Panc1 (cell line): ENCODE data around the gene CCDC187. TPM values are rescaled to one million over a fixed set of nuclear protein-coding genes. Genes with fewer than 3 reads are reported as not detected.

Experiments used
- ATAC-seq: fragments of 200-7000 bp; cut with Tn5 transposase; 2 replicates; pipeline ENCODE4 v1.9.1; 2020; ENCODE audit warnings: mild to moderate bottlenecking, moderate library complexity
- BruUV-seq: library from RNA; stranded (reverse); fragments of 400-500 nt; replicated peaks from 2 replicates; lab custom pipeline; 2021; lab: Mats Ljungman, UMichigan
- CTCF ChIA-PET: fragments of 300-600 bp; sonication (Branson Sonifier 250); formaldehyde crosslinking; loops from one replicate; lab custom pipeline; 2022; ENCODE audit warnings: antibody characterized with exemption; lab: Charles Lee
- POLR2A ChIA-PET: fragments of 300-600 bp; sonication (Branson Sonifier 250); formaldehyde crosslinking; loops from one replicate; lab custom pipeline; 2022; ENCODE audit warnings: antibody characterized with exemption; lab: Charles Lee
- DNase-seq: peaks from one replicate; pipeline ENCODE4 v3.0.0-alpha.2; 2010; ENCODE audit warnings: low read depth, low spot score
- H3K27ac ChIP-seq: 2 replicates; pipeline ENCODE4 v1.5.1; 2011; ENCODE audit warnings: mild to moderate bottlenecking, low read length, inconsistent platforms
- H3K27me3 ChIP-seq: fragments of 200-500 bp; sonication (Bioruptor generic); 2 replicates; pipeline ENCODE4 v1.6.0; 2014; ENCODE audit warnings: low read length, inconsistent platforms; ENCODE audit not compliant: control insufficient read depth, insufficient read depth
- H3K36me3 ChIP-seq: fragments of 200-500 bp; sonication (Bioruptor generic); 2 replicates; pipeline ENCODE4 v1.5.1; 2014; ENCODE audit warnings: inconsistent platforms, mild to moderate bottlenecking, low read length, moderate library complexity; ENCODE audit not compliant: control insufficient read depth, insufficient read depth
- H3K4me1 ChIP-seq: 2 replicates; pipeline ENCODE4 v1.5.1; 2011; ENCODE audit warnings: inconsistent platforms, mild to moderate bottlenecking, low read length, moderate library complexity; ENCODE audit not compliant: control insufficient read depth, insufficient read depth
- H3K4me3 ChIP-seq, 2 experiments: 2 replicates each; pipeline ENCODE4 v1.5.1; 2011 to 2012; ENCODE audit warnings: low read depth in 2 of 2, low read length in 2 of 2, mild to moderate bottlenecking in 2 of 2, inconsistent platforms in 1 of 2, moderate library complexity in 1 of 2
- H3K9me3 ChIP-seq: fragments of 200-500 bp; sonication (Bioruptor generic); 2 replicates; pipeline ENCODE4 v1.5.1; 2014; ENCODE audit warnings: low read depth, mild to moderate bottlenecking, inconsistent platforms, low read length, moderate library complexity; ENCODE audit not compliant: control insufficient read depth, insufficient read depth
- CTCF ChIP-seq: fragments of 450-650 bp; IDR thresholded peaks from 2 replicates; pipeline ENCODE4 v1.5.1; 2017; ENCODE audit warnings: mild to moderate bottlenecking
- POLR2AphosphoS5 ChIP-seq: IDR thresholded peaks from 2 replicates; pipeline ENCODE4 v1.6.1; 2012; ENCODE audit warnings: mild to moderate bottlenecking, low read depth, low read length, moderate library complexity
- SIN3A ChIP-seq: IDR thresholded peaks from 2 replicates; pipeline ENCODE4 v1.6.1; 2012; ENCODE audit warnings: low read depth, mild to moderate bottlenecking, low read length, moderate library complexity, borderline replicate concordance; ENCODE audit not compliant: insufficient read depth
- TCF7L2 ChIP-seq: IDR thresholded peaks from 2 replicates; pipeline ENCODE4 v1.6.1; 2011; ENCODE audit warnings: mild to moderate bottlenecking, low read depth, low read length, inconsistent platforms
- in situ Hi-C: cut with HindIII; loops from 2 replicates; pipeline ENCODE4 v1.10.0; 2016; ENCODE audit warnings: low sequenced_read_pairs, low pct_unique_long_range_greater_than_20kb
- intact Hi-C: fragments of 100-400 bp; cut with micrococcal nuclease; formaldehyde crosslinking; loops from one replicate; pipeline ENCODE4 v1.10.0; 2022; ENCODE audit not compliant: unreplicated experiment
- total RNA-seq: library from RNA; stranded (reverse); gene quantifications from one replicate; pipeline ENCODE4 v1.2.1, GENCODE V29; 2021; ENCODE audit not compliant: unreplicated experiment
- TF ChIP-seq, protein P1 (sequence below), 2 experiments: IDR thresholded peaks; 2 replicates each; pipeline ENCODE4 v1.6.1; 2011 to 2012; ENCODE audit warnings: low read depth in 2 of 2, control low read depth in 1 of 2, low read length in 1 of 2, mild to moderate bottlenecking in 1 of 2, moderate library complexity in 1 of 2; ENCODE audit not compliant: insufficient read depth in 1 of 2

CCDC187 gene
- total RNA-seq, 1 experiment from 2014 or later, result not detected

DNA sequence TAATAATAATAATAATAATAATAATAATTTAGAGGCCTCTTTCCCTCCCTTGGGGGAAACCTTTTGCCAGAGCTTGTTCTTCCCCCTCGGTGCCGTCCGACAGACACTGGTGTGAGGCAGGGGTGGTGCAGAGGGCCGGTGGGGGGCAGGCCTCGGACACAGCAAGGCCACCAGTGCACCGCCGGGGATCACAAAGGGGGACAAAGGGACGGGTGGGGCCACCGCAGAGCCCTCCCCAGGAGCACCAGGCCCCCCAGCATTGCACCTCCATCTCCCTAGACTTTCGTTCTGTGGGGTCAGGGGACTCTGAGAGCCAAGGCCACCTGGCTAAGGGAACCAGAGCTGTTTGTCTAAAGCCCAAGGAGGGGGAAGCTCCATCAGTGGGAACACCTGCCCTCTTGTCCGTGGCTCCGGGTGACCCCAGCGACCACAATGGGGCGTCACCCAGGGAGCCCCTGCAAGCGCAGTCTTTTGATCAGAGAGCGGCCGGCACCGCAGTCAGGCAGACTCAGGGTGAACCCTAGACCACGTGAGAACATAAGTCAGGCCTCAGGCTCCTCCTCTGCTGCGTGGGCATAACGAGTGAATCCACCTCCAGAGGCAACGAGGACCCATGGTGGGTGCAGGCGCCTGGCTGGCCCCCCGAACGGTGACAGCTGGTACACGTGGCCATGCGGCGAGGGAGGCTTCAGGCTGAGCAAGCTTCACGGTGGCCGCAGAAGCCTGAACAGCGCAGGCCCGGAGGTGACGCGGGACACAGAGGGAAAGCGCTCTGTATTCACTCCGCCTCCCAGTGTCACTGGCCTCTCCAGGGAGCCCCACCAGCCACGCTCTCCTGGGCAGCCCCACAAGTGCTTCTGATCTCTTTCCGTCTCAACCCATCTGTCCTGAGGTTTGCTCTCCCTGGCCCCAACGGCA lies 46.3 kb downstream of the CCDC187 start:
- CTCF ChIA-PET, result no interaction called here
- Histone ChIP-seq H3K4me1 (no peaks in the 10 kb centered on the region), H3K9me3 (no peaks in the 10 kb centered on the region), H3K36me3 (no peaks in the 10 kb centered on the region), H3K4me3 (no peak overlapping the region), H3K27ac (no peak overlapping the region), H3K27me3 (no peaks in the 10 kb centered on the region)
- POLR2A ChIA-PET, result no interaction called here
- in situ Hi-C loops, result no loop called here
- ATAC-seq (no peak), DNase-seq (no peak)
- no TSS peak for BruUV-seq
- intact Hi-C loops, result no loop called here
- TF ChIP-seq SIN3A (no peak), TCF7L2 (no peak), POLR2AphosphoS5 (no peak), CTCF (no peak)
- TF ChIP-seq, protein P1, sequence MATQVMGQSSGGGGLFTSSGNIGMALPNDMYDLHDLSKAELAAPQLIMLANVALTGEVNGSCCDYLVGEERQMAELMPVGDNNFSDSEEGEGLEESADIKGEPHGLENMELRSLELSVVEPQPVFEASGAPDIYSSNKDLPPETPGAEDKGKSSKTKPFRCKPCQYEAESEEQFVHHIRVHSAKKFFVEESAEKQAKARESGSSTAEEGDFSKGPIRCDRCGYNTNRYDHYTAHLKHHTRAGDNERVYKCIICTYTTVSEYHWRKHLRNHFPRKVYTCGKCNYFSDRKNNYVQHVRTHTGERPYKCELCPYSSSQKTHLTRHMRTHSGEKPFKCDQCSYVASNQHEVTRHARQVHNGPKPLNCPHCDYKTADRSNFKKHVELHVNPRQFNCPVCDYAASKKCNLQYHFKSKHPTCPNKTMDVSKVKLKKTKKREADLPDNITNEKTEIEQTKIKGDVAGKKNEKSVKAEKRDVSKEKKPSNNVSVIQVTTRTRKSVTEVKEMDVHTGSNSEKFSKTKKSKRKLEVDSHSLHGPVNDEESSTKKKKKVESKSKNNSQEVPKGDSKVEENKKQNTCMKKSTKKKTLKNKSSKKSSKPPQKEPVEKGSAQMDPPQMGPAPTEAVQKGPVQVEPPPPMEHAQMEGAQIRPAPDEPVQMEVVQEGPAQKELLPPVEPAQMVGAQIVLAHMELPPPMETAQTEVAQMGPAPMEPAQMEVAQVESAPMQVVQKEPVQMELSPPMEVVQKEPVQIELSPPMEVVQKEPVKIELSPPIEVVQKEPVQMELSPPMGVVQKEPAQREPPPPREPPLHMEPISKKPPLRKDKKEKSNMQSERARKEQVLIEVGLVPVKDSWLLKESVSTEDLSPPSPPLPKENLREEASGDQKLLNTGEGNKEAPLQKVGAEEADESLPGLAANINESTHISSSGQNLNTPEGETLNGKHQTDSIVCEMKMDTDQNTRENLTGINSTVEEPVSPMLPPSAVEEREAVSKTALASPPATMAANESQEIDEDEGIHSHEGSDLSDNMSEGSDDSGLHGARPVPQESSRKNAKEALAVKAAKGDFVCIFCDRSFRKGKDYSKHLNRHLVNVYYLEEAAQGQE (IDR thresholded peaks at IDR 0.05; ENCODE audit: insufficient read depth in 1 of 2, low read depth in 2 of 2, low read length in 1 of 2), result no peak

DNA sequence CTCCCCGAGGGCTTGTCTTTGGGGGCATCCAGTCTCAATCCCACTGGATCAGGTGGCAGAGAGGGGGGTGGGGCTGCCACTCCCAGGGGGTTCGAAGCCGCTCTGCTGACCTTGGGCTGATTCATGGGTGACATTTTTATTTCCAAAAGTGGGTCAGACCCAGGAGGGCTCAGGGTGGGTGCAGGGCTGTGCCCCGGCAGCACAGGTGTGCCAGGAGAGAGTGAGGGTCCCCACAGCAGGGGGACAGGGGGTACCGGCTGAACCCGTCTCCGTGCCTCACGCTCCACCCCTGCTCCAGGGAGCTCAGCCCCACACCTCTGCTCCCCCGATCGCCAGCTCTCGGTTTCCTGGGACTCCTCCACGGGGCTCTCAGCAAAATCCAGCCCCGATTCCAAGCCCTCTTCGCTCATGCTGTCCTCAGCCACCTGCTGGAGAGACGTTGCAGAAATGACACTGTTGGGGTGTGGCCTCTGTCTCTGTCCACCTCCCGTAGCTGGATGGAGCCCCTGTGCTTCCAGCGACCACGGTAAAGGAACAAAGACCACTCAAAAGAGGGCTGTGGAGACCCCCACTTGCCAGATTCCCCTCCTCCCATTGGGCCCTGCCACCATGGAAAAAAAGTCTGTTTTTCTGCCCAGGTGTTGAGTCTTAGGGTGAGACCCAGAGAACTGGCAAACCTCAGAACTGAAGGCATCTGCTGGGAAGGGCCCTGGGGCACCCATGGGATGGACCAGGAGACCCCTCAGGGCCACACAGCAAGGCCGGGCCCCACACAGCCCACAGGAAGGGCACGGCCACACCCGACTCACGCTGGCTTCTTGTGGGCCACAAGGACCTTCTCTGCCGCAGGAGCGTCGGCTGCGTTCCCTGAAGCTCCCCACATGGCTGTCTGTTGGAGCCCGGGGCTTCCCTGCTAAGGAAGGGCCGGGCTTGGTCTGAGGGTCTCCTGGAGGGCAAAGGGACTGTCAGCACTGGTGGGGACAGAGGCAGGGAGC lies 47.7 kb downstream of the CCDC187 start:
- no TSS peak for BruUV-seq
- TF ChIP-seq TCF7L2, result no peak
- TF ChIP-seq CTCF, result no peak; the same call in 1 of the 2 replicates
- no peak for TF ChIP-seq POLR2AphosphoS5
- TF ChIP-seq, protein P1 (IDR thresholded peaks at IDR 0.05; ENCODE audit: insufficient read depth in 1 of 2, low read depth in 2 of 2, low read length in 1 of 2), result no peak
- no peak for TF ChIP-seq SIN3A
- CTCF ChIA-PET, result no interaction called here

More for the DNA sequence above, 47.7 kb downstream of the CCDC187 start:
- Histone ChIP-seq H3K4me1 (no peaks in the 10 kb centered on the region), H3K36me3 (no peaks in the 10 kb centered on the region), H3K9me3 (no peaks in the 10 kb centered on the region), H3K4me3 (no peak overlapping the region), H3K27ac (no peak overlapping the region), H3K27me3 (no peaks in the 10 kb centered on the region)
- no peak for DNase-seq
- intact Hi-C loops, result no loop called here
- POLR2A ChIA-PET, result no interaction called here
- in situ Hi-C loops, result no loop called here
- ATAC-seq, result peak; percentile 68
